ENCODE data around the gene PGBD5. TPM values are rescaled to one million over a fixed set of nuclear protein-coding genes. Genes with fewer than 3 reads are reported as not detected.

Gene PGBD5
- polyA plus RNA-seq, 3 donors, result 0.44 TPM; not detected in 2

DNA sequence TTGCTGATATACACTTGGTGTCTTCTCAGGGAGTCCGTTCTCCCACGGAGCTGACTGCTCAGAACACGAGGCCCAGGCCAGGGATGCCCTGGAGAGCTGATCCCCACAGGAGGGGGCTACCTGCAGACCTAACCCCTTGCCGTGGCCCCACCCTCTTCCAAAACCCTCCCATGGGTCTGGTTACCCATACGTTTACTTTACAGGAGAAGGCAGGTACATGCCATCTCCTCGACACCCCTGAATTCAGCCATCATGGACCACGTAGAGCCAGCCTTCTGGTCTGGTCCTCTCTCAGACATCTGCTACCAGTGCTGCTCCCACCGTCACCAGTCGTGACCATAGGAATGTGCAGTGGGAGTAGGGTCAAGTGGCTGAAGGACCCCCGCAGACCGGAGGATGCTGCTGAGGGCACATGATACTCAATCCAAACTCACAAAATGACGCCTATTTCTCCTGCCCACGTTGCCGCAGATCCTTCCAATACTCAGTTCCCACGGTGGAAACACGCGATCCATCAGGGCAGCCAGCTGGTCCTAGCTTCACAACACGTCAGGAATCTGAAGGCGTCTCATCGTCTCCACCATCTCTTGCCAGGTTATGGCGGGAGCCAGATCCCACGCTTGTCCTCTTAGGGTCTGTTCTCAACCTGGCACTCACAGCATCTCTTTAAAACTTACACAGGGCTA lies 26.7 kb downstream of the PGBD5 start:
- no peak for DNase-seq
- no peaks in the 10 kb centered on the region for H3K4me1 ChIP-seq (ENCODE audit: control insufficient read depth in 1 of 2, insufficient read depth in 2 of 2, low read length in 2 of 2)
- TF ChIP-seq, protein P1, sequence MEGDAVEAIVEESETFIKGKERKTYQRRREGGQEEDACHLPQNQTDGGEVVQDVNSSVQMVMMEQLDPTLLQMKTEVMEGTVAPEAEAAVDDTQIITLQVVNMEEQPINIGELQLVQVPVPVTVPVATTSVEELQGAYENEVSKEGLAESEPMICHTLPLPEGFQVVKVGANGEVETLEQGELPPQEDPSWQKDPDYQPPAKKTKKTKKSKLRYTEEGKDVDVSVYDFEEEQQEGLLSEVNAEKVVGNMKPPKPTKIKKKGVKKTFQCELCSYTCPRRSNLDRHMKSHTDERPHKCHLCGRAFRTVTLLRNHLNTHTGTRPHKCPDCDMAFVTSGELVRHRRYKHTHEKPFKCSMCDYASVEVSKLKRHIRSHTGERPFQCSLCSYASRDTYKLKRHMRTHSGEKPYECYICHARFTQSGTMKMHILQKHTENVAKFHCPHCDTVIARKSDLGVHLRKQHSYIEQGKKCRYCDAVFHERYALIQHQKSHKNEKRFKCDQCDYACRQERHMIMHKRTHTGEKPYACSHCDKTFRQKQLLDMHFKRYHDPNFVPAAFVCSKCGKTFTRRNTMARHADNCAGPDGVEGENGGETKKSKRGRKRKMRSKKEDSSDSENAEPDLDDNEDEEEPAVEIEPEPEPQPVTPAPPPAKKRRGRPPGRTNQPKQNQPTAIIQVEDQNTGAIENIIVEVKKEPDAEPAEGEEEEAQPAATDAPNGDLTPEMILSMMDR (IDR thresholded peaks at IDR 0.05), result no peak
- H3K36me3 ChIP-seq (replicated peaks in 1 of 2; ENCODE audit: control insufficient read depth in 1 of 2, insufficient read depth in 2 of 2, low read length in 2 of 2), result no peaks in the 10 kb centered on the region
- H3K27ac Mint-ChIP-seq, result no peak overlapping the region
- no peaks in the 10 kb centered on the region for H3K79me2 ChIP-seq (ENCODE audit: insufficient read depth, low read length)
- no peaks in the 10 kb centered on the region for H3K36me3 Mint-ChIP-seq
- intact Hi-C loops (cut with micrococcal nuclease), result no loop called here
- no peaks in the 10 kb centered on the region for H4K20me1 ChIP-seq (ENCODE audit: insufficient read depth, low read length)
- H3K4me3 ChIP-seq (replicated peaks in 1 of 3; ENCODE audit: low read depth in 2 of 3, low read length in 3 of 3), result no peak overlapping the region
- H3K4me3 Mint-ChIP-seq, result no peak overlapping the region
- no peaks in the 10 kb centered on the region for H3K27me3 ChIP-seq (ENCODE audit: control insufficient read depth in 2 of 2, insufficient read depth in 2 of 2, low read length in 2 of 2)
- no peak overlapping the region for H3K4me2 ChIP-seq (replicated peaks; ENCODE audit: extremely low read depth, low read length, poor library complexity, severe bottlenecking)
- no peak overlapping the region for H2AFZ ChIP-seq (ENCODE audit: insufficient read depth, low read depth, low read length, poor library complexity, severe bottlenecking)
- H3K27me3 Mint-ChIP-seq (ENCODE audit: low read depth in 3 of 3), result peaks cover 0 to 3% (median 2%) of the 10 kb centered on the region in 3 donors
- no peak overlapping the region for H3K9ac ChIP-seq (ENCODE audit: insufficient read depth, low read length, poor library complexity, severe bottlenecking)
- H3K9me3 ChIP-seq (replicated peaks in 1 of 2; ENCODE audit: control insufficient read depth in 1 of 2, insufficient read depth in 1 of 2, low read length in 2 of 2), result no peaks in the 10 kb centered on the region
- WGBS (ENCODE audit: insufficient coverage), result 98% methylated on average over 21 of the region's 22 CpGs
- H3K4me1 Mint-ChIP-seq, result no peaks in the 10 kb centered on the region
- peaks cover 0 to 3% (median 1%) of the 10 kb centered on the region in 7 donors for H3K9me3 Mint-ChIP-seq
- H3K27ac ChIP-seq (ENCODE audit: low read depth in 1 of 2, low read length in 2 of 2), result no peak overlapping the region

- no peaks in the 10 kb centered on the region for H3K4me1 ChIP-seq (ENCODE audit: control insufficient read depth in 1 of 2, insufficient read depth in 2 of 2, low read length in 2 of 2)
- no peak overlapping the region for H3K9ac ChIP-seq (ENCODE audit: insufficient read depth, low read length, poor library complexity, severe bottlenecking)
- no peaks in the 10 kb centered on the region for H3K9me3 ChIP-seq (replicated peaks in 1 of 2; ENCODE audit: control insufficient read depth in 1 of 2, insufficient read depth in 1 of 2, low read length in 2 of 2)
- Mint-ChIP-seq H3K27me3 (ENCODE audit: low read depth in 3 of 3) (peaks cover 0 to 3% (median 2%) of the 10 kb centered on the region in 3 donors), H3K4me3 (no peak overlapping the region), H3K9me3 (peaks cover 0 to 5% (median 0%) of the 10 kb centered on the region in 7 donors), H3K36me3 (no peaks in the 10 kb centered on the region), H3K4me1 (no peaks in the 10 kb centered on the region), H3K27ac (no peak overlapping the region)
- no peak overlapping the region for H3K27ac ChIP-seq (ENCODE audit: low read depth in 1 of 2, low read length in 2 of 2)
- no peaks in the 10 kb centered on the region for H3K36me3 ChIP-seq (replicated peaks in 1 of 2; ENCODE audit: control insufficient read depth in 1 of 2, insufficient read depth in 2 of 2, low read length in 2 of 2)
- H3K4me3 ChIP-seq (replicated peaks in 1 of 3; ENCODE audit: low read depth in 2 of 3, low read length in 3 of 3), result no peak overlapping the region
- H3K79me2 ChIP-seq (ENCODE audit: insufficient read depth, low read length), result no peaks in the 10 kb centered on the region
- H2AFZ ChIP-seq (ENCODE audit: insufficient read depth, low read depth, low read length, poor library complexity, severe bottlenecking), result no peak overlapping the region
- intact Hi-C loops (cut with micrococcal nuclease), result no loop called here
- no peaks in the 10 kb centered on the region for H3K27me3 ChIP-seq (ENCODE audit: control insufficient read depth in 2 of 2, insufficient read depth in 2 of 2, low read length in 2 of 2)
- no peak for DNase-seq
- H3K4me2 ChIP-seq (replicated peaks; ENCODE audit: extremely low read depth, low read length, poor library complexity, severe bottlenecking), result no peak overlapping the region
- 100% methylated on average over 3 of the region's 8 CpGs for WGBS (ENCODE audit: insufficient coverage)
- TF ChIP-seq, protein P1 (IDR thresholded peaks at IDR 0.05), result no peak
- no peaks in the 10 kb centered on the region for H4K20me1 ChIP-seq (ENCODE audit: insufficient read depth, low read length)
Measured at GRCh38 chr1:230398856-230399255, 27.3 kb downstream of the PGBD5 start.

All from CD14-positive monocyte (primary cell).